Measurements from ENCODE around the gene OGFR. TPM values are rescaled to one million over a fixed set of nuclear protein-coding genes. Genes with fewer than 3 reads are reported as not detected.

OGFR gene
- polyA plus RNA-seq, 6 donors from 2014 or later, result 20.6 to 74.6 (median 46.0) TPM

GRCh38 chr20:62780696-62781095 is 23.9 kb upstream of the OGFR start:
- no peaks in the 10 kb centered on the region for H3K36me3 Mint-ChIP-seq
- no peak overlapping the region for H3K4me3 Mint-ChIP-seq
- DNase-seq (no peak), ATAC-seq (ENCODE audit: low read depth in 2 of 2) (no peak)
- H3K9me3 Mint-ChIP-seq, result peaks cover 0 to 4% (median 3%) of the 10 kb centered on the region in 7 donors
- H3K4me1 Mint-ChIP-seq, result peaks cover 17 to 20% (median 18%) of the 10 kb centered on the region in 3 donors
- no peaks in the 10 kb centered on the region for H3K27me3 Mint-ChIP-seq
- H3K27ac Mint-ChIP-seq, result peak overlapping the region in 1 of 6 donors; percentile 47

- H3K9me3 Mint-ChIP-seq, result peaks cover 0 to 4% (median 0%) of the 10 kb centered on the region in 7 donors
- no peaks in the 10 kb centered on the region for H3K36me3 Mint-ChIP-seq
- peak overlapping the region in 3 of 6 donors; percentile 54 to 79 (median 63) for H3K27ac Mint-ChIP-seq
- ATAC-seq (ENCODE audit: low read depth in 2 of 2) (no peak), DNase-seq (no peak)
- peak overlapping the region in 1 of 8 donors; percentile 69 for H3K4me3 Mint-ChIP-seq
- no peaks in the 10 kb centered on the region for H3K27me3 Mint-ChIP-seq
- peaks cover 4 to 5% (median 4%) of the 10 kb centered on the region in 3 donors for H3K4me1 Mint-ChIP-seq
Measured at GRCh38 chr20:62782149-62782892, 22.3 kb upstream of the OGFR start.

- no peaks in the 10 kb centered on the region for H3K27me3 Mint-ChIP-seq
- H3K4me1 Mint-ChIP-seq, result peaks cover 4 to 8% (median 7%) of the 10 kb centered on the region in 3 donors
- no peak overlapping the region for H3K4me3 Mint-ChIP-seq
- H3K9me3 Mint-ChIP-seq, result peaks cover 0 to 4% (median 0%) of the 10 kb centered on the region in 7 donors
- H3K36me3 Mint-ChIP-seq, result no peaks in the 10 kb centered on the region
- peak overlapping the region in 2 of 6 donors; percentile 63 to 79 for H3K27ac Mint-ChIP-seq
- ATAC-seq (ENCODE audit: low read depth in 2 of 2), result no peak
- DNase-seq, result no peak
Measured at GRCh38 chr20:62782893-62783278, 21.7 kb upstream of the OGFR start.

- no peak for DNase-seq
- no peak for ATAC-seq (ENCODE audit: low read depth in 2 of 2)
- H3K9me3 Mint-ChIP-seq, result peaks cover 0 to 4% (median 0%) of the 10 kb centered on the region in 7 donors
- no peaks in the 10 kb centered on the region for H3K27me3 Mint-ChIP-seq
- peaks cover 2 to 9% (median 4%) of the 10 kb centered on the region in 3 donors for H3K4me1 Mint-ChIP-seq
- no peak overlapping the region for H3K27ac Mint-ChIP-seq
- no peak overlapping the region for H3K4me3 Mint-ChIP-seq
- H3K36me3 Mint-ChIP-seq, result no peaks in the 10 kb centered on the region
Measured at GRCh38 chr20:62784497-62784896, 20.1 kb upstream of the OGFR start.

DNA sequence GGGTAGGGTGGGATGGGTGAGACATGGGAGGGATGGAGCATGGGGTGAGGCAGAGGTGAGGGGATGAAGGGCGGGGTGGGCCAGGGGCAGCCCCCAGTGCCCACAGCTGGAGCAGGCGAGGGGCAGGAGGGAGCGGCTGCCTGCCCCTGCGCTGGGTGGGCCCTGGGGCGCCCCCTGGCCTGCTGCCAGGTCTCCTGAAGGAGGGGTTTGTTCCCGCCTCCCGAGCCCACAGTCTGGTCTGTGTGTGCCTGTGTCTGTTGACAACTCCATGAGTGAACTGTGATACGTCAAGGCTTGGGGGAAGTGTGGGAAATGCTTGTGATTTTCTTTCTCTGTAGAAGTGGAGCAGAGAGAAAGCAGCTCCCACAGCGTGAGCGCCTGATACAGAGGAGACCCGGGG is 19.2 kb upstream of the OGFR start:
- ATAC-seq (ENCODE audit: low read depth in 2 of 2), result no peak
- no peaks in the 10 kb centered on the region for H3K27me3 Mint-ChIP-seq
- H3K9me3 Mint-ChIP-seq, result peaks cover 0 to 4% (median 0%) of the 10 kb centered on the region in 7 donors
- H3K36me3 Mint-ChIP-seq, result no peaks in the 10 kb centered on the region
- no peak overlapping the region for H3K4me3 Mint-ChIP-seq
- DNase-seq, result no peak
- peaks cover 2 to 9% (median 4%) of the 10 kb centered on the region in 3 donors for H3K4me1 Mint-ChIP-seq
- no peak overlapping the region for H3K27ac Mint-ChIP-seq

GRCh38 chr20:62786157-62786556 is 18.5 kb upstream of the OGFR start:
- peaks cover 0 to 4% (median 0%) of the 10 kb centered on the region in 7 donors for H3K9me3 Mint-ChIP-seq
- peaks cover 2 to 9% (median 4%) of the 10 kb centered on the region in 3 donors for H3K4me1 Mint-ChIP-seq
- H3K36me3 Mint-ChIP-seq, result no peaks in the 10 kb centered on the region
- H3K27me3 Mint-ChIP-seq, result no peaks in the 10 kb centered on the region
- peak overlapping the region in 1 of 6 donors; percentile 56 for H3K27ac Mint-ChIP-seq
- DNase-seq (no peak), ATAC-seq (ENCODE audit: low read depth in 2 of 2) (no peak)
- no peak overlapping the region for H3K4me3 Mint-ChIP-seq

DNA sequence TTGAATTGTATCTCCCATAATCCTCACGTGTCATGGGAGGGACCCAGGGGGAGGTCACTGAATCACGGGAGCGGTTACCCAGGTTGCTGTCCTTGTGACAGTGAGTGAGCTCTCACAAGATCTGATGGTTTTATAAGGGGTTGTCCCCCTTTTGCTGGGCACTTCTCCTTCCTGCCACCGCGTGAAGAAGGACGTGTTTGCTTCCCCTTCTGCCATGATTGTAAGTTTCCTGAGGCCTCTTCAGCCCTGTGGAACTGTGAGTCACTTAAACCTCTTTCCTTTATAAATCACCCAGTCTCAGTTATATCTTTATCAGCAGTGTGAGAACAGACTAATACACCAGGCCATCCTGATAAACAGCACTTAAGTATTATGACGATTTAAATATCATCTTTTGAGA is 17.3 kb upstream of the OGFR start:
- Mint-ChIP-seq H3K27ac (peak overlapping the region in 2 of 6 donors; percentile 22 to 40), H3K27me3 (no peaks in the 10 kb centered on the region), H3K4me1 (peaks cover 8 to 16% (median 8%) of the 10 kb centered on the region in 3 donors), H3K36me3 (no peaks in the 10 kb centered on the region), H3K4me3 (peak overlapping the region in 1 of 8 donors; percentile 18), H3K9me3 (peaks cover 0 to 3% (median 0%) of the 10 kb centered on the region in 7 donors)
- ATAC-seq (ENCODE audit: low read depth in 2 of 2) (no peak), DNase-seq (no peak)

DNA sequence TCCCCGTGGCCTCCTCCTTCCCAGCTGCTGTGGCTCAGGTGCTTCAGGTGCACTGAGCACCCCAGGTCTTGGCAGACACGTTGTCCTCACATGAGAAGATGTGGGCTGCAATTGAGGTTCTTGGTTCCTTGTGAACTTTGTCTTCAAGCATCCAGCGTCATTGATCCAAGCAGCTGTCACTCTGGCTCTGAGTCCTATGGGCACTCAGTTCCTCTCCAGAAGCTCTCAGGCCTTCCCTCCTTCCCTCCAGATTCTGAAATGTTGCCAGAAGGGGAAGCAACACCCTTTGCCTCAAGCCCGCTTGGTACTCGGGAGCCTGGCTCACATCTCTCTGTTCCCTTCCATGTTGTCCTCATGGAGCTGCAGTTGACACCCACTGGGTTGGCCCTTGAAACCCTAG is 16.8 kb upstream of the OGFR start:
- Mint-ChIP-seq H3K27ac (peak overlapping the region in 1 of 6 donors; percentile 40), H3K4me1 (peaks cover 7 to 16% (median 10%) of the 10 kb centered on the region in 3 donors), H3K4me3 (peak overlapping the region in 1 of 8 donors; percentile 29), H3K27me3 (no peaks in the 10 kb centered on the region), H3K36me3 (no peaks in the 10 kb centered on the region), H3K9me3 (peaks cover 0 to 3% (median 0%) of the 10 kb centered on the region in 7 donors)
- no peak for ATAC-seq (ENCODE audit: low read depth in 2 of 2)
- DNase-seq, result no peak

DNA sequence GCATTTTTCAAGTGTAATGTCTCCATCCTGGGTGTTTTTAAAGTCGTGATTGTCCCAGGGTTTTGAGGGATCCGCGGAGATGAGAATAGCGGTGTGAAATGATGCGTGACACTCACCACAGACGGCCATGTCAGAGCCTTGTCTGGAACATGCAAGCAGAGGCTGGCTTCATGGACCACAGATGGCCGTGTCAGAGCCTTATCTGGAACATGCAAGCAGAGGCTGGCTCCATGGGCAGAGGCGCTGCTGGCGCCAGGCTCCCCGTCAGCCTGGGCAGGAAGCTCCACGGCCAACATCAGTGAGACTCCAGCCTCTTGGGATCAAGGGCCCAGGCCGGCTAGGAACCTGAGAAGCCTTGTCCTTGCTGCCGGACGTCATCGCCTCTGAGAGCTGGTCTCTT is 16.0 kb upstream of the OGFR start:
- DNase-seq, result no peak

DNA sequence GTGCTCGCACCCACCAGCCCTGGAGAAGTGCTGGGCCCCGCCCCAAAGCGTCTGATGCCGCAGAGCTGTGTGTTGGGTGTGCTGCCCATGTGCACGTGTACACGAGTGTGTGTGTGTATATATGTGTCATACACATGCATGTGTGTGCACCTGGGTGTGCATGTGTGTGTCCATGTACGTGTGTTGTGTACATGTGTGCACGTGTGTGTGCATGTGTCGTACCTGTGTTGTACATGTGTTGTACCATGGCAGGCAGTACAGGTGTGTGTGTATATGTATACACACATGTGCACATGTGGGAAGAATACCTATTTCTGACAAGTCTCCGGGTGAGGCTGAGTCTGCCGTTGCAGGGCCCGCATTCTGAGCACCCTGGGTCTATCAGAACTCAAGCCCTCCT is 14.6 kb upstream of the OGFR start:
- H3K4me3 Mint-ChIP-seq, result no peak overlapping the region
- H3K9me3 Mint-ChIP-seq, result peaks cover 0 to 3% (median 0%) of the 10 kb centered on the region in 7 donors
- DNase-seq, result no peak
- H3K36me3 Mint-ChIP-seq, result no peaks in the 10 kb centered on the region
- H3K4me1 Mint-ChIP-seq, result peaks cover 13 to 27% (median 25%) of the 10 kb centered on the region in 3 donors
- H3K27me3 Mint-ChIP-seq, result no peaks in the 10 kb centered on the region
- no peak for ATAC-seq (ENCODE audit: low read depth in 2 of 2)
- peak overlapping the region in 2 of 6 donors; percentile 47 to 75 for H3K27ac Mint-ChIP-seq

More for the DNA sequence above, 16.0 kb upstream of the OGFR start:
- no peak for ATAC-seq (ENCODE audit: low read depth in 2 of 2)
- Mint-ChIP-seq H3K27ac (no peak overlapping the region), H3K36me3 (no peaks in the 10 kb centered on the region), H3K4me1 (peaks cover 12 to 22% (median 18%) of the 10 kb centered on the region in 3 donors), H3K27me3 (no peaks in the 10 kb centered on the region), H3K9me3 (peaks cover 0 to 3% (median 0%) of the 10 kb centered on the region in 7 donors), H3K4me3 (no peak overlapping the region)

DNA sequence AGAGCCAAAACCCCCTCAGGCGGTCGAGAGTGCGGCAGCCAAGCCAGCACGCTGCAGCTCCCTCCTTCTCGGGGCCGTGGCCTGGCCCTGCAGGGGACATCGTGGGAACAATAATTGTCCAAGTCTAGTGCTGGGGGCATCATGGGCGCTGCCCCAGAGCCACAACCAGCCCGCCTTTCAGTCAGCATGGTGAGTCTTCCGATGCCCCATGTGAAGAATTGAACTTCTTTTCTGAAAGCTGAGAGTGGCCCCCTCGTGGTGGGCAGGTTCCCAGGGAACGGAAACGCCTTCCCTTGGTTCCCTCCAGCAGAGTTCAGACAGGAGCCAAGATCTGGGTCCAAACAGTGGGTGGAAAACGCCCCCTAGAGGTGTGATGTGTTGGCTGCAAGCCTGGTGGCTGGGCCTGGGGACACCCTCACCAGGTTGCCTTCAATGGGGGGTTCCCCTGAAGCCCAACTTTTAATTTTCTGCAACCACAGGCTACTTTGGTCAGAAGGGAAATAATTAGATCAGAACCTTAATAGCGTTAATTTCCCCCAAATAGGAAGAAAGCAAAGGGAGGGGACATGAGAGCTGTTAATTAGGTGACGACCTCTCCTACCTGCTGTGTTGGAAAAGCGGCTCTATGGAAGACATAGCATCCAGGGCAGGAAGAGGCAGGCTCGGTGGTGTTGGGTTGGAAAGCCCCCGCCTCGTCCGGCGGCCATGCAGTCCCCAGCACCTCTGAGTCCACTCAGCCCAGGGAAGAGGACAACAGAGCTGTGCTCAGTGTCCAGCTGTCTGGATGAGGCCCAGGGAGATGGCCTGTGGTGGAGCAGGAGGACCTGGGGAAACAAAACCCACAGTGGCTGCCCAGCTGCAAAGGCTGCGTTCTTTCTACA is 13.1 kb upstream of the OGFR start:
- peak overlapping the region in 3 of 8 donors; percentile 64 to 93 (median 83) for H3K4me3 Mint-ChIP-seq
- DNase-seq, result peak; percentile 61
- H3K9me3 Mint-ChIP-seq, result peaks cover 0 to 3% (median 0%) of the 10 kb centered on the region in 7 donors
- no peaks in the 10 kb centered on the region for H3K36me3 Mint-ChIP-seq
- ATAC-seq (ENCODE audit: low read depth in 2 of 2), result no peak
- H3K4me1 Mint-ChIP-seq, result peaks cover 20 to 30% (median 27%) of the 10 kb centered on the region in 3 donors
- H3K27me3 Mint-ChIP-seq, result no peaks in the 10 kb centered on the region
- H3K27ac Mint-ChIP-seq, result peak overlapping the region in 5 of 6 donors; percentile 42 to 93 (median 91)

- H3K4me1 Mint-ChIP-seq, result peaks cover 20 to 35% (median 28%) of the 10 kb centered on the region in 3 donors
- H3K4me3 Mint-ChIP-seq, result peak overlapping the region in 5 of 8 donors; percentile 18 to 93 (median 80)
- ATAC-seq (ENCODE audit: low read depth in 2 of 2) (no peak), DNase-seq (no peak)
- H3K27ac Mint-ChIP-seq, result peak overlapping the region in 5 of 6 donors; percentile 5 to 96 (median 68)
- no peaks in the 10 kb centered on the region for H3K36me3 Mint-ChIP-seq
- no peaks in the 10 kb centered on the region for H3K27me3 Mint-ChIP-seq
- H3K9me3 Mint-ChIP-seq, result peaks cover 0 to 3% (median 0%) of the 10 kb centered on the region in 7 donors
Measured at GRCh38 chr20:62792182-62792939, 12.3 kb upstream of the OGFR start.

Data from naive B cell (primary cell).